SK-N-MC (cell line): Measurements from ENCODE around the gene MBOAT7.

Source experiments
- EZH2 ChIP-seq: fragments of 200-600 bp; sonication (generic); IDR thresholded peaks from one replicate; pipeline ENCODE4 v1.6.1; 2017; ENCODE audit warnings: antibody characterized with exemption
- POLR2AphosphoS5 ChIP-seq: IDR thresholded peaks from 2 replicates; pipeline ENCODE4 v1.6.1; 2012; ENCODE audit warnings: mild to moderate bottlenecking, low read depth, low read length, borderline replicate concordance

- TF ChIP-seq POLR2AphosphoS5, result no peak
- TF ChIP-seq EZH2, result no peak
Measured at GRCh38 chr19:54136086-54136863, 53.1 kb downstream of the MBOAT7 start.
